Measurements from ENCODE around the gene EPB41L2.

EPB41L2 gene

DNA sequence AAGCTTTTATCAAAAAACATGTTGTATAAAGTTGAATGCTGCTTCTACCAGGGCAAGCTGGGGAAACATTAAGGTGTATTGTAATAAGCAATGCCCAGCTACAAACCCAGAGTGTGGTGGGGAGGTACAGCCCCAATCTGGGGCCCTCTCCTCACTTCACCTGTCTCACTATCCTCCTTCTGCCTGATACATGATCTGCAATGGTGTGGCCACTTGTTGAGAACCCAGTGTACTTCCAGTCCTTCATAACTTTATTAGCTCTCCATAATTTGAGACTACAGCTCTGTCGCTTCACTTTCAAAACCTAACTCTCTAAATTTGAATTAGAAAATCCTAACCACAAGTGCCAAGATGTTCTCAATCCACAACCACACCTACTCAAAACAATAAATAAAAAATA lies 84.9 kb downstream of the EPB41L2 start:
- no peak for DNase-seq (ENCODE audit: low read depth in 2 of 2)

DNA sequence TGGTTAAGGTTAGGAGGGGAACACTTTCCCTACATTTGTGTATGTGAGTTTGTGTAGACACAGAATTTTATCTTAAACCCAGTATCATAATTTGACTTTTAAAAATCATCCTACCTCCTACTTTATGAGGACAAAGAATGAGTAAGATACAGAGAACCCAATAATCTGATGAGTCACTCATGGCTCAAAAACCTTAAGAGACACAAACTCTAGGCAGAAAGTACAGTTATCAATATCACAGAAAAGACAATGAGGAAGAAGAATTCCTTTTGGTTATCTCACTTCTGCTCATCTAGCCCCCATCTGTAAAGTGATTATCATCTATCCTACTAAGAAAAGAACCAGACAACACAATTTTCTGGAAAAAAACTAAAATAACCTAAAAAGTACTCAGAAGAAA lies 87.7 kb downstream of the EPB41L2 start:
- DNase-seq (ENCODE audit: low read depth in 2 of 2), result no peak

DNA sequence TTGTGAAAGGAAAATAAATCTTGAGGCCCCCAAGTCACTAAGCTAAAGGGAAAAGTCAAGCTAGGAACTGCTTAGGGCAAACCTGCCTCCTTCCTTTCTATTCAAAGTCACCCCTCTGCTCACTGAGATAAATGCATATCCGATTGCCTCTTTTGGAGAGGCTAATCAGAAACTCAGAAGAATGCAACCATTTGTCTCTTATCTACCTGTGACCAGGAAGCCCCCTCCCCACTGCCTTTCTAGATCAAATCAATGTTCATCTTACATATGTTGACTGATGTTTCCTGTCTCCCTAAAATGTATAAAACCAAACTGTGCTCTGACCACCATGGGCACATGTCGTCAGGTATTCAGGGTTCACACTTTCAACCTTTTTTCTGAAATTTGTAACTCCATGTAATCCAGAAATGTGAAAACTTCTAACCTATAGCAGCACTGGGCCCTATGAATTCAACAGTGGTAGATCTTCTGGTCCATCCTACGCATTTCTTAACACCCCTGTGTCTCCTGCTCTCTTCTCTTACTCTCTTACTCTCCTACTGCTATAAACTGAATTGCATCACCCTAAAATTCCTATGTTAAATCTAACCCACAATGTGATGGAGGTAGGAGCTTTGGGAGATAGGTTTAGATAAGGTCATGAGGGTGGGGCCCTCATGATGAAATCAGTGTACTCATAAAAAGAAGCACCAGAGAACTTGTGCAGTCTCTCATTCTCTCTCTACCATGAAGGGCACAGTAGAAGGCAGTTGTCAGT lies 89.3 kb downstream of the EPB41L2 start:
- DNase-seq (ENCODE audit: low read depth in 2 of 2), result no peak

DNA sequence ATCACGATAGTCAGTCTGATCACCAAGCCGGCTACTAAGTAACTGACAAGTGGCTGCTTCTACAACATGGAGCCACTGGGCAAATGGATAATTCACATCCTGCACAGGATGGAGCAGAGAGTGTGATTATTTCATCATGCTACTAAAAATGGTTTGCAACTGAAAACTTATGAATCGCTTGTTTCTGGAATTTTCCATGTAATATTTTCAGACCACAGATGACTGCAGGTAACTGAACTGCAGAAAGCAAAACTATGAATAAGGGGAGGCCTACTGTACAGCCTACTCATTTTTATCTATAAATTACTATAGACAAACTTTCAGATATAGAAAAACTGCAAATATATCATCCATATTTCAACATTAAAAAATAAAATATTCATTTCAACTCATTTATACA lies 91.5 kb downstream of the EPB41L2 start:
- DNase-seq (ENCODE audit: low read depth in 2 of 2), result no peak

DNA sequence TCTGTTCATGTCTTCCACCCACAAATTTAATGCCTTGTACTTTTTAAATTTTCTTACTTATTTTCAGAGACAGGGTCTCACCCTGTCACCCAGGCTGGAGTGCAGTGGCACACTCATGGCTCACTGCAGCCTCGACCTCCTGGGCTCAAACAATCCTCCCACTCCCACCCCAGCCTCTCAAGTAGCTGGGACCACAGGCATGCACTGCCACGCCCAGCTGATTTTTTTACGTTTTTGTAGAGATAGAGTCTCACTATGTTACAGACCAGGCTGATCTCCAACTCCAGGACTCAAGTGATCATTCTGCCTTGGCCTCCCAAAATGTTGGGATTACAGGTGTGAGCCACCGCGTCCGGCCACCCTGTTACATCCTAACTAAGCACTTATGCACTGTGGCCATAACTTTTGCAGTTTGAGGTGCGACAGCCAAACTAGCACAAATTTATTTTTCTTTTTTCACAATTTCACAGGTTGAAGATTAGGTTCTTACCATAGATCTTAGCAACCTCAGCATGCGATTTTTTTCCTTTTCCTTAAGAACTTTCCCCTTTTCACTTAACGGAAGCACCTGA lies 92.1 kb downstream of the EPB41L2 start:
- no peak for DNase-seq (ENCODE audit: low read depth in 2 of 2)

DNA sequence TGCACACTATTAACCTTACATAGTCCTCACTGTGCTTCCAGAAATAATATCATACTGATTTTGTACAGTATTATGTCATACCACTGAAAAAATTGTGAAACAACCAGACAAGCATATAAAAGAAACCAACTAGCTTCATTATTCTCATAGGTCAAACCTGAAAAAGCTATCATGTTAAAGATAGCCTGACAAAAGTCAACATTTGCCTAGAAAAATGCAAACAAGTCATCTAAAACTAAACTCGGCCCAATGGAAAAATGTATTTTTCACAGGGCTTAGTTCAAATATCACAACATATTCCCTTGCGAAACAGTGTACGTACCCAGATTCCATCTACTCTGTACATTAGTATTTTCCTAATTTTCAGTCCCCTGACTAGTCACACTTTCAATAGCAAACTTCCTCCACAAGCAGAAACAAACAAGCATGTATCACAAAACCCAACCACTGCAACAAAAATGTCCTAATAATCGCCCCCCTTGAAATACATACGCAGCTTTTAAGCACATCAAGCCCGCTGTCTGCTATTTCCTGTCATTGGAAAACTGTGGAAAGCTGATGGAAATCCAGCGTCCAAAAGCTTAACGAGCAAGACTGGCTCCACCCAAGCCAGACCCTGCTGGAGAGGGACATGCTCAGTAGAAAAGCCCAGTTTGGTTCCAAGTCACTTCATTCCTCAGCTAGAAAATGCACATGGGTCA lies 93.1 kb downstream of the EPB41L2 start:
- DNase-seq (ENCODE audit: low read depth in 2 of 2), result no peak

DNA sequence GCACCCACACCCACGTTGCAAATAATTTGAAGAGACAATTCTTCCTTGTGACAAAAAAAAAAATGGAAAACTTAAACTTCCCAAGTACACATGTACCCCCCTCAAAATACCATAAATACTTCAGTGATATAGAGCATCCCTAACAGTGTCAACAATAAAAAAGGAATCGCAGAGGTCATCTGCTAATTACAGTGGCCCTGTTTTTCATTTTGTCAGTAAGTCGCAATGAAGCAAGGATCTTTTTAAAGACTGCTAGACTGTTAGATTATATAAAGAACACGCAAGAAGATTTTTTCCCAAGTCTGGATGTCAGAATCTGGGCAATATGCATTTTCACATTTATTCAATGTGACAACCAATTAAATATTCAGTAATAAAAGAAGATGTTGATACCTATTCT lies 93.9 kb downstream of the EPB41L2 start:
- no peak for DNase-seq (ENCODE audit: low read depth in 2 of 2)

DNA sequence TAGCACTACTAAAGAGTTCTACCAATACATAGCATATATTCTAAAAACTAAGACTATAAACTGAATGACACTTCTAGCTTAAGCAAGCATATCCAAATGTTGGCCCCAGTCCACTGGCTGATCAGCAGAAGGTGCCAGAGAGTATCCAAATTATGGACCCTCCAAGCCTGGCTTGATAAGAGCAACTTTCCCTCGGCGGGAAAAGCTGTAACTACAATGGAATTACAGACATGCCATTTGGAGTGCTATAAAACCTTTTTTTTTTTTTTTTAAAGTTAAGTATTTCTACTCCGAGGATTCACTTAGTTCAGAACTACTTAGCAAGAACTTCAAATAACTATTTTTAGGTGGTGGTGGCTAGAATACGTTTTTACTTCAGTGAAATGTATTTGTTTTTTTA lies 94.6 kb downstream of the EPB41L2 start:
- DNase-seq (ENCODE audit: low read depth in 2 of 2), result no peak

DNA sequence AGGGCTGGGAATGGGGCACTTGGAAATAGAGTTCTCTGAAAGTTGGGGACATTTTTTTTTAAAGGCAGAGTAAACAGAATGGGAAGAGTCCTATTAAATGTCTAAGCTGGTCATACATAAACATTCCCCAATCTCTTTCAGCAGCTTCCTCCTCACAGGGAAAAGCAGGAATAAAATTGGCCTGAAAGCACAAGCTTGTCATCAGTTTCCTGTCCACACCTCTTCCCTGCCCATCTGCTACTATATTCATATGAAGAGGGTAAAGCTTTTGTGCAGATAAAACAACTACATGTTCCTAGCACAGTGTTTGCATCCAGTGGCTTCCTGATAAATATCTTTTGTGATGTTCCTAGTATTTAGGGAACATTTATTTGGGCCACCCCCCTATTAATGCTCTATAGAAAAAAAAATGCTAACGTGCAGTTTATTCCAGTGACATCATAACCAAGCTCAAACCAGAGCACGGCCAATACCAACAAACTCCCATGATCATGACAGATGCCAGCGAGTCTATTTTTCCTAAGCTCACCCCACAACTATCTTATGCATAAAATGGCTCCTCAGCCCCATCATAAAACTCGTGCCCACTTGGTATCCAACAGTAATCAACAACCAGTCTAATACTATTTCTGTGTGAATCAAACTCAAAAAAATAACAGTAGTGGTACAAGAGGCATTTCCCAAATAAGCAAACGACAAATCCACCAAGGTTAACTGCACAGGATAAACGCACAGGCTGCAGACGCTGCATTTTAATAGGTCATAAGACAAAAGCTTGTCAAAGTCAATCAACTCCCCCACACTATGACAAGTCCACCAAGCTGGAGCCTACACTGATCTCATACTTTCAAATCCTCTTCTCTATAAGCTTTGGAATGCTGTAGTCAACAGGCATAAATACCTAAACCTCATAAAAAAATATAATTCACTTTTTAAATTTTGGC lies 95.3 kb downstream of the EPB41L2 start:
- DNase-seq (ENCODE audit: low read depth in 2 of 2), result no peak

DNA sequence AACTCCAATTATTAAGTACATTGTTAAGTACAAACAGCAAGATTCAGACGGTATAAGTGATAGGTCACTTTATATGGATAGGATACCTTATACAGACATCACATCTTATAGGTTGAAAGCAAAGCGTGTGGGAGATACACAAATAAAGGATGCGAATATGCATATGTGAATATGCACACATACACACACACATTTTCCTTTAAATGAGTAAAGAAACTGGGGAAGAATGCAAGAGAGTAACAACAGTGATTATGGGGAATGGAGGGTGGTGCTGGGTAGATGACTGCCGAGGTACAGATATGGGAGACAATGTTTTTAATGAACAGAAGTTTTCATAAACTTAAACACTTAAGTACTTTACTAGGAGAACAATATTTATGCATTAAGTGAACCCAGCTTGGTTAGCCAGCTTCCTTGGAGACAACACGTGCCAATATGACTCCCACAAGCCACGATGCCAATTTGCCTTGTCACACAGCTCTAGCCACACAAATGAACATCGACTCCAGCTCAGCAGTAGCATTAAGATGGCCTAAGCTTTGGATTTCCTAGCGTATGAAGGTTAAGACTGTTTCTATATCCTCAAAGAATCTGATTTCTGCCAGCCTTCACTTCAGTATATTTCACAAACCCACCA lies 96.6 kb downstream of the EPB41L2 start:
- no peak for DNase-seq (ENCODE audit: low read depth in 2 of 2)

DNA sequence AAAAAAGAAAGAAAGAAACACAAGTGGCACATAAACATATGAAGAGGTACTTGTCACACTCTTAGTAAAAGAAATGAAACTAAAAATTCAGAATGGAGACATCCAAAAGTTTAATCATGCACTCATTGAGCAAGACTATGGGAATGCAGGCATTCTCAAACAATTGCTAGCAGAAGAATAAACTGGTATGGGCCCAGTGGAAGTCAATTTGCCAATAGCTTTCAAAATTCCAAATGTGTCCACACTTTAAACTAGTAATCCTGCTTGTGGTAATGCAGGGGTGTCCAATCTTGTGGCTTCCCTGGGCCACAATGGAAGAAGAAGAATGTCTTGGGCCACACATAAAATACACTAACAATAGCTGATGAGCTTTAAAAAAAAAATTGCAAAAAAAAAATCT lies 97.4 kb downstream of the EPB41L2 start:
- DNase-seq (ENCODE audit: low read depth in 2 of 2), result no peak

DNA sequence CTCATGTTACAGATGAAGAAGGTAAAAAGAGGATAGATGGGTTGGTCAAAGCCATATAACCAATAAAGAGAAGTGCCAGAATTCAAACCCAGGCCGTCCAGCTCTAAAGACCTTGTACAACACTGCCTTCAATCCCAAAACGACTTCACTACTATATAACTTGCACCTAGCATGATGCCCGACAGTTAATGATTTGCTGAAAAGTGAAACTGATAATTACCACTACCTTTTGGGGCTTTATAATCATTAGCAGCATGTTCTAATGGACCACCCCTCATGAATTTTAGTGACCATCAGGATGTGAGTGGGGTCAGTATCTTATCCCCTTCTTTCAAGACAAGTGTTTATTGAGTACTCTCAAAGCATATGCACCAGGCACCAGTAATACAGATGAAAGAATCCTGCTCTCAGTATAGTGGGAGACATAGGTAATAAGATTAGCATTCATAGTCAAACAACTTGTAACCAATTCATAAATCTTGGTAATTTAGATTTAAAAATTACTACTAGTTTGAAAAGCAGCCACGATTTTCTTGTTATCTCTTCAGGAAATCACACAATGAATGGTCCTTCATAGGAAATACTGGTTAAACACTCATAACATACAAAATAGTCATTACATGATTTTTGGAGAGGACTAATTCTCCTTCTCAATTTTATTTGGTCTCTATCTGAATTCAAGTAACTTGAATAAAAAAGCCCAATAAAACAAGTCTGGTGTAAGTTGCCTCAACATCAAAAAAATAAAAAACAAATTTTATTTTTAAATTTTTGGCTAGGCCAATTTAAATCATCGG lies 98.0 kb downstream of the EPB41L2 start:
- no peak for DNase-seq (ENCODE audit: low read depth in 2 of 2)

DNA sequence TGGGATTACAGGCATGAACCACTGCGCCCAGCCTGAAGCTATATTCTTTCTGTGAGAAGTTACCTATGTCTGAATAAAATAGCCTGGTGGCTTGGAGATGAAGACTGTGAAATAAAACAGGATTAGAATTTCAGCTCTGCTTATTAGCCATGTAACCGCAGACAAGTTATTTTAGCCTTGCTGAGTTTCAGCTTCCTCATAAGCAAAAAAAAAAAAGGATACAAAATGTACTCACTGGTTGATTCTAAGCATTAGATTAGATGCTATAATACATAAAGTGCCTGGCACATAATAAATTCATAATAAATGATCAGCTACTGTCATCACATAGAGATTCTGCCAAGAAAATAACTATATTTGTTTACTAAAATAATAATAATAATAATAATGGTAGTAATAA lies 98.8 kb downstream of the EPB41L2 start:
- DNase-seq (ENCODE audit: low read depth in 2 of 2), result no peak

DNA sequence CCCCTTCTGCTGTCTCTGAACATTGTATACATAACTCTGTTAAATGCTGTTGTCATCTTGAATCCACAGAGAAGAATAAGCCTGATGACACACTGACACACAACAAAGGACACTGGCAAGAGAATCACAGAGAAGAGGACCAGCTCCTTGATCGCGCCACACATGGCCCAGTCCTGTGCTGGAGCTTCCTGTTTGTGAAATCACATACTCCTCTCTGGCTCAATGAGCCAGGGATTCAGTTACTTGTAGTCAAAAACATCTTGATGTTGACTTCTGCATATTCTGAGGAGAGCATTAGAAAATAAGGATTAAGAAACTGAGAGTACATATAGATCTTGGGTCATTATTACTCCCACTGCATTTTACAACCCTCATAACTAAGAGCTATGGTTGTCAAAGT lies 100.1 kb downstream of the EPB41L2 start:
- DNase-seq (ENCODE audit: low read depth in 2 of 2), result no peak

DNA sequence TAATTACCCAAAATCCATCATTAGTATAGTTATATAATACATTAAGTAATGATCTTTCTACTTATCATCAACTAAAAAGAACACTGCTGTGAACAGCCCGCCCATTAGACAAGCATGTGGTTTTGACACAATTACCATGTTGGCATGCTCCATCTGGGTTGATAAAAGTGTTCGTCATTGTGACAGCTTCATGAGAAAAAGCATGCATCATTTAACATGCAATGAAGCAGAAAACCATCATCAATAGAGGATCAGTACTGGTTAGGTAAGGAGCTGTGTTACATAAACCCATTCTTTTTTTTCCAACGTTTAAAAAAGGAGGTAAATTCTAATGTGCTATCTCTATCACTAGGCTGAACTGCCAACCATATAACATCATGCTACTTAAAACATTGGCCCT lies 101.9 kb downstream of the EPB41L2 start:
- DNase-seq (ENCODE audit: low read depth in 2 of 2), result no peak

DNA sequence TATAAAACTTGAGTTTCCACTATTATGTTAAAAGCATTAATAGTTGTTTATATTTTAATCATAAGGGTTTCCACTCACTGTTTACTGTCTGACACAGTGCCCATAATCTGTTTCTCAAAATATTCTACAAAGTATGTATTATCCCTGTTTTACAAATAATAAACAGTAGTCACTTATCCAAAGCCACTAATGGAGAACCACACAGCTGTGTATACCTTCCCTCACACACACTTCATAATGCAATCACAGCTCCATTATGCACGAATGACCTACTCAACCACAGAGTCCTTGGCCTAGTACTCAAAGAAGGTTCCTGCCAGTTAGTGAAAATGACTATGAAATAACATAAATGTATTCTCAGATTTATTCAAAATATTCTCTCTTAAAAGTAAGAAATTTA lies 103.1 kb downstream of the EPB41L2 start:
- no peak for DNase-seq (ENCODE audit: low read depth in 2 of 2)

DNA sequence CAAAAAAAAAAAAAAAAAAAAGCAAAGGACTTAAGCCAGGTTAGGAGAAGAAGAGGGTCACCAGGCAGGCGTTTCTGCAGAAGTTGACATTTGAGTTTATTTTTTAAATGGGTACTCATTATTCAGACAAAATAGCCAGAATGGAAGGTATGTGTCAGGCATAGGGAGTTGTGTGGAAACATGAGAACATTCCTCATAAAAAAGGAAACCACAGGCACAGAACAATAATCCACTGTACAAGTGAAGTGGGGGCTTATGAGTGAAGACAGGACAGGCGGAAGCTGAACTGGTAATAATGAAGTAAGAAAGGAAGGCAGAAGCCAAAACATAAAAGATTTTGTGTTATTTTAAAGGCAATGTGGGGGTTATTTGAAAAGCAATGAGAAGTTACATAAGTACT lies 104.6 kb downstream of the EPB41L2 start:
- no peak for DNase-seq (ENCODE audit: low read depth in 2 of 2)

DNA sequence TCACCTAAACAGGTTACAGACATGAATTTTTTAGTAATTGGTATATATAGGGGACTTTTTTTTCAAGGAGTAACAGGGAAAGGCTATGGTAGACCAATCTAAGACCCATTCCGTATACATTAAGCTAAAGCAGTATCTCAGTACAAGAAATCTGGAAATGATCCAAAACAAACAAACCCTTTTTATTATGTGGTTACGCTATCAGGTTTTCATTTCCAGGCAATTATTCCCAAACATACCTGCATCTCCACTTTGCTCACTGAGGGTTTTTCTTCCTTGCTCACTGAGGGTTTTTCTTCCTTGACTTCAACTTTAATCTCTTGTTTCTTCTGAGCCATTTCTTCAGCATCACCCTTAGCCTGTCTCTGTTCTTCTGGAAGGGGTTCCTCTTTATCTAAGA lies 107.3 kb downstream of the EPB41L2 start:
- DNase-seq (ENCODE audit: low read depth in 2 of 2), result no peak

DNA sequence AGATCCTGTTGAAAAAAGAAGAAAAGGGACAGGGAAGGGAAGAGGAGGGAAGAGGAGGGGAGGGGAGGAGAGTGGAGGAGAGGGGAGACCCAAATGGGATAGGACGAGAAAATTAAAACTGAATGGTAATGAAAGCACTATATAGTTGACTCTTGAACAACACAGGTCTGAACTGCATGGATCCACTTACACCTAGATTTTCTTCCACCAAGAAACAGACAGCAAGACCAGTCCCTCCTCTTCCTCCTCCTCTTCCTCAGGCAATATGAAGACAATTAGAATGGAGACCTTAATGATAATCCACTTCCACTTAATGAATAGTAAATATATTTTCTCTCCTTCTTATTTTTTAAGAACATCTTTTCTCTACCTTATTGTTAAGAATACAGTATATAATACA lies 113.5 kb downstream of the EPB41L2 start:
- no peak for DNase-seq (ENCODE audit: low read depth in 2 of 2)

DNA sequence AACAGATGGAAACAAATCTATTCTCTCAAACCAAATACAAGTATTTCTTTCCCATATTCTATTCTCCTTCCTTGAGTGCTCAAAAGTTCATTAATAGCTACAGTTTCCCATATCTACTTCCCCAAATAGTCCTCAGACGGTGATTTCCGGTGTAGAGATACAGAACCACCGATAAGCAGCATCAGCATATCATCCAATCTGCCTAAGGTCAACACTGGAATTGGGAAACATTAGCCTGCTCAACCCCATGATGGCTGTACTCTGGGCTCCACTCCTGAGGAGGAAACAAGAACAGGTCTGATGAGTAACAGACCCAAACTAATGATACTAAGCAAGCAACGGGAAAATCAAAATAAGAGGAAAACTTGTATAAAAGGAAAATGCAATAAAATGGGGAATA lies 115.6 kb downstream of the EPB41L2 start:
- no peak for DNase-seq (ENCODE audit: low read depth in 2 of 2)

DNA sequence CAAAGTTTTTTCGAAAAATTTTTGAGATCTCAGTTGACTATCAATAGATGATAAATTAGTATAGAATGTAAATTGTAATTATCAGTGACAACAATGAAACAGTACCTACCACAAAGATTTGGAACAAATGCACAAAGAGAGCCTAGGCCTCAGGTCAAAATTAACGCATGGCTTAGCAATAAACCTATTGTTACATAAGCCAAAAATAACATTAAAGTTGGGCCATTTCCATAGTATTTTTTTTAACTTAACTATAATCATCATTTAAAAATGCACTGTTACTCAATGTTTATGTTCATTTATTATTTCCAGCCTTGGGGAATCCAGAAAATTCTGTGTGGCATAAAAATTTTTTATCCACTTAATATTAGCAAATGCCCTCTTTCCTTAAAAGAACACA lies 117.0 kb downstream of the EPB41L2 start:
- DNase-seq (ENCODE audit: low read depth in 2 of 2), result no peak
